GM15510 (cell line): ENCODE measurements around the gene CDC42EP4.

Source experiments
- POLR2A ChIP-seq: IDR thresholded peaks from 3 replicates; pipeline ENCODE4 v1.6.1; 2011; ENCODE audit warnings: borderline replicate concordance; ENCODE audit not compliant: insufficient read length; ENCODE audit errors: extremely low read depth

CDC42EP4 gene

GRCh38 chr17:73283250-73283649 is 28.6 kb downstream of the CDC42EP4 start:
- no peak for TF ChIP-seq POLR2A

GRCh38 chr17:73282629-73283028 is 29.2 kb downstream of the CDC42EP4 start:
- TF ChIP-seq POLR2A, result no peak

GRCh38 chr17:73281928-73282327 is 29.9 kb downstream of the CDC42EP4 start:
- no peak for TF ChIP-seq POLR2A

GRCh38 chr17:73280191-73280590 is 31.6 kb downstream of the CDC42EP4 start:
- no peak for TF ChIP-seq POLR2A

- TF ChIP-seq POLR2A, result no peak
Observed at GRCh38 chr17:73279704-73280103, 32.1 kb downstream of the CDC42EP4 start.

GRCh38 chr17:73278465-73279453 is 33.0 kb downstream of the CDC42EP4 start:
- TF ChIP-seq POLR2A, result no peak

- no peak for TF ChIP-seq POLR2A
Observed at GRCh38 chr17:73278049-73278464, 33.7 kb downstream of the CDC42EP4 start.

- TF ChIP-seq POLR2A, result no peak
Observed at GRCh38 chr17:73274490-73274889, 37.3 kb downstream of the CDC42EP4 start.

- no peak for TF ChIP-seq POLR2A
Observed at GRCh38 chr17:73272906-73273218, 38.9 kb downstream of the CDC42EP4 start.

- no peak for TF ChIP-seq POLR2A
Observed at GRCh38 chr17:73271072-73271471, 40.7 kb downstream of the CDC42EP4 start.

- no peak for TF ChIP-seq POLR2A
Observed at GRCh38 chr17:73269791-73270190, 42.0 kb downstream of the CDC42EP4 start.

GRCh38 chr17:73269329-73269615 is 42.5 kb downstream of the CDC42EP4 start:
- no peak for TF ChIP-seq POLR2A

GRCh38 chr17:73268582-73269328 is 43.0 kb downstream of the CDC42EP4 start:
- no peak for TF ChIP-seq POLR2A

GRCh38 chr17:73267648-73268537 is 43.9 kb downstream of the CDC42EP4 start:
- TF ChIP-seq POLR2A, result no peak

- no peak for TF ChIP-seq POLR2A
Observed at GRCh38 chr17:73266796-73267195, 45.0 kb downstream of the CDC42EP4 start.

- no peak for TF ChIP-seq POLR2A
Observed at GRCh38 chr17:73265646-73266640, 45.9 kb downstream of the CDC42EP4 start.
